ENCODE results near the gene BMF.
A peak's percentile ranks its signal among the peaks of the same experiment; 100 is the strongest.
"Not testable (repeated sequence)": the region's sequence is repeated elsewhere in the genome, so short reads cannot be mapped to it uniquely, and the experiment has no call there.

BMF gene

DNA sequence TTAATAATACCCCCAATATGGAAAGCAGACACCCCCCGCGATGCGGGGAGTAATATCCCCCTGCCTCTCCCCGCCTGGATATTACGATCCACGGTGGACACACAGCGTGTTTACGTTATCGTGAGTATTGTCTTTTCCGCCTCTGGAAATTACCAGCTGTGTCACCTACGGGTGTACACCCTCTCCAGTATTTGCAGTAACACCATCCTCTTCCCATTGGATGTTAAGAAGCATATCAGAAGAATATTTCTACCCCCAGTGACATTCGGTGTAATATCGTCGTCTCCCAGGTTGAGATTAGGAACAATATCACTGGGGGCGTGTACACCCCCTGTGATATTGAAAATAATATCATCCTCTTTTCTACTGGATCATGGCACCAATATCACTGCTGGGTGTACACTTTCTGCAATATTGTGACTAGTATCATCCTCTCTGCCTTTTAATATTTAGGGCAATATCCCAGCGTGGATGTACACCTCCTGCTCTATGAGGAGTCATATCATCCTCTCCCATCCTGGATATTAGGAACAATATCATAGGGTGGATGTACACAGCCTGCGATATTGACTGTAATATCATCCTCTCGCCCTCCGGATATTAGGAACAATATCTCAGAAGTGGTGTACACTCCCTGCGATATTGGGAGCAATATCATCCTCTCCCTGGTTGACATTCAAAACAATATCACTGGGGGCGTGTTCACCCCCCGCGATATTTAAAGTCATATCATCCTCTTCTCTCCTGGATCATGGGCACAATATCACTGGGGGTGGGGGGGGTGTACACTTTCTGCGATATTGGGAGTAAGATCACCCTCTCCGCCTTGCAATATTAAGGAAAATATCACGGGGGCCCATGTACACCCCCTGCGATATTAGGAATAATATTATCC is 20.3 kb upstream of the BMF start:
- DNase-seq, result no peak

DNA sequence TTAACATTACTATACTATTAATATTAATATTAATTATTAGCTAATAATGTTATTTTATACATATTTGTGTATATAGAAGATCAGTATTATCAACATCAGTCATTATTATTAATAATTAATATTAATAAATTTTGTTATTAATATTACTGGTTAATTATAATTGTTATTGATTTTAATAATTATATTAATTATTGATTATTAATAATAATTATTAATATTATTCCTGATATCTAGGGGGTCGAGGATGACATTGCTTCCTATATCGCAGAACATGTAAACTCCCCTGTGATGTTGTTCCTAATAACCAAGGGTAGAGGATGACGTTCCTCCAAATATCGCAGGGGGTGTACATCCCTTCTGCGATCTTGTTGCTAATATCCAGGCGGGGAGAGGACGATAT is 17.3 kb upstream of the BMF start:
- no peak for DNase-seq

DNA sequence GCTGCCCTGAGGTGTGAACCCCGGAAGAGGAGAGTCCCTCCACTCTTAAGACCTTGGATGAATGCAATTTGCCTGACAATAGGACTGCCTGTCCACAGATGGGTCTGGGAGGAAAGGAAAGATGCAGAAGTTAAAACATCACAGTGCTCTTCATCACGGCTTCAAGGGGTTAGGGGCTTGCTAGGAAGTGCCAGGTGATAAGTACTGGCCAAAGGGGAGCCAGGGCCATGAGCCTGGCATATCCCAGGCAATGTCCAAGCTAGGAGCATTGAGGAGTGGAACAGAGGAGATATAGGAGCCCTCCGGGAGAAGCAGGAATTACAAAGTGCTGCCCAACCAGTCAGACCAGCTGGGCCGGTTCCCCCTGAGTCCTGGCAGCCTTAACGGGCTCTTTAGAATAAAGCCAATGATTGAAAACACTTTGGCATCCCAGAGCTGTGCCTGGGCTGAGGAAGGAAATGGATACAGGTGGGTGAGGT is 16.2 kb upstream of the BMF start:
- DNase-seq, result not testable (repeated sequence)

DNA sequence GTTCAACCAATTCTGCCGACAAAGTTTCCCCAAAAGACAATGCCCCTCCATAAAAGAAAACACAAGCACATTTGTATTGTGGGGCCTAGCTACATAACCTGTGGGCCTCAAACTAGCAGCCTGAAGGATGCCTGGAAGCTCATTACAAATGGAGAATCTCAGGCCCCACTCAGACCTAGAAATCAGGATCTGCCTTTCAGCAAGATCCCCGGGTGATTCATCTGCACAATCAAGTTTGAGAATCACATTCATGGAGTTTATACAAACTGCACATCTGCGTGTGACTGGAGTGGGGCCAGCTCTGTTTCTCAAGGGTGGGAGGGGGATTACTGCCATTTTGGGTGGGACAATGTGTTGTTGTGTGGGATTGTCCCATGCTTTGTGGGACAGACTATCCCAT is 15.7 kb upstream of the BMF start:
- DNase-seq, result not testable (repeated sequence)

DNA sequence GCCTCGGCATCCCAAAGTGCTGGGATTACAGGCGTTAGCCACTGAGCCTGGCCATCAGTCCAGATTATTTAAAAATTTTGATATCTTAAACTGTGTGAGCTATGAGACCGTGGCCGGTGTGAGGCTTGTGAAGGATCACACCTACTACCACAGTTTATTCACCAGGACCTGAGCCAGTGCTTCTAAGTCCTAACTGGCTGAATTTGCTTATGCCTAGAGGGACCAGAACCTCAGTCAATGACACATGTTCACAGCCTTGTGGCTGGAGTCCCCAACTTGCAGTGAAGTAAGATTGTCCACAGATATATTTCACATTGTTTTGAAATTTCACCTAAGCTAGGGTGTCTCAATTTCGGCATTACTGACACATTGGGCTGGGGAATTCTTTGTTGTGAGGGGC is 15.2 kb upstream of the BMF start:
- not testable (repeated sequence) for DNase-seq

DNA sequence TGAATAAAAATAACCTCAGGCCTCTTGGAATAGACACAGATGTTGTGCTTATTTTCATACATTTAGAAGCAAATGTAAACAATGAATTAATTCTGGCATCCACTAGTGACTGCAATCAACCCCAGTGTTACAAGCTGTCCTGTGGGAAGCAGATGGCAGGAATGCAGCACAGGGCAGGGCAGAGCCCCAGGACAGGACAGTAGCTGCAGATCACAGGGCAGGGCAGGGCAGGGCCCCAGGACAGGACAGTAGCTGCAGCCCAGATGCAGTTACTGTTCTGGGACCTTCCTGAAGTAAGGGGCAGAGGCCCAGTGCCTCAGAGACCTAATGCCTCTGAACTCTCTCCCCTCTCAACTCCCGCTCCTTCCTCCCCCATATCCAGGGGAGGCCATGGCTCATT is 14.3 kb upstream of the BMF start:
- not testable (repeated sequence) for DNase-seq

DNA sequence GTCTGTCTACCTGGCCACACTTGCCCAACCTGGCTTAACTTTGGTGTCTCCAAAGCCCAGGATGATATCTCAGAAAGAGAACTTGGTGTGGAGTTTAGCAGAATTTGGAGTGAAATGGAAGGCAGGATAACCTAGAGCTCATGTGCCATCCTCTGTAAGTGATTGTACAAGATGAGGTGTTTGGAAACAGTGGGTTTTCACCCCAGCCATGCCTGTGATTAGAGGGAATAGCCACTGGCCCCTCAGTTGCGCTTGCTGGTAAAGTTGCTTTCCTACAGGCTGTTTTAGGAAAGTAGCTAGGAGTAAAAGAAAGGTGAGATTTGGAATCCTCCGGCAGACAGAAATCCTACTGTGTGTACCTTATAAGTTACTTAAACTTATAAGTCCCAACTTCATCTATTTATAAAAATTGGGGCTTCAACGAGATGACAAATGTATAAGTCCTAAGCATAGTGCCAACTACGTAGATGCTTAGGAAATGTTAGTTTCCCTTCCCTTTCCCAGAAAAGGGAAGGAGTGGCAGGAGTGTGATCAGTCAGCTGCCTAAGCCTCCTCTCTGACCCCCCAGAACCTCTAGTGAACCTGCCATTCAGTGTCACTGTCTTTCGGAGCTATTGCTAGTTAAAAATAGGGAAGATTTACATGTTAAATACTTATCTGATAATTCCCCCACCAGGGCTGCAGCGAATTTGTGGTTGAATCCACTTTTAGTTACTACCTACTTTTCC is 13.4 kb upstream of the BMF start:
- no peak for DNase-seq

DNA sequence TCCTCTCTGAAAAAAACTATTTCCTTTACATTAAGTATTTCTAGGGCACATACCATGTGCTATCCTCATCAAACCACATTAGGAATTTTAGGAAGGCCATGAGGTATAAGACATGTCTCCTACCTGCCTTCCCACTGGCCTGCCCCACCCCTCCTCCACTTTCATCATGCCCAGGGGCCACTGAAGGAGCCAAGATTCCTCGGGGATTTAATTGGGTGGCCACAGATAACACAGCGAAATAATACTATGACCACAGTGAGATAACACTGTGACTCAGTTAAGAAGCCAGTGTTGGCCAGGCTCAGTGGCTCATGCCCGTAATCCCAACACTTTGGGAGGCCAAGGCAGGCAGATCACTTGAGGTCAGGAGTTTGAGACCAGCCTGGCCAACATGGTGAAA is 9.8 kb upstream of the BMF start:
- DNase-seq, result no peak

DNA sequence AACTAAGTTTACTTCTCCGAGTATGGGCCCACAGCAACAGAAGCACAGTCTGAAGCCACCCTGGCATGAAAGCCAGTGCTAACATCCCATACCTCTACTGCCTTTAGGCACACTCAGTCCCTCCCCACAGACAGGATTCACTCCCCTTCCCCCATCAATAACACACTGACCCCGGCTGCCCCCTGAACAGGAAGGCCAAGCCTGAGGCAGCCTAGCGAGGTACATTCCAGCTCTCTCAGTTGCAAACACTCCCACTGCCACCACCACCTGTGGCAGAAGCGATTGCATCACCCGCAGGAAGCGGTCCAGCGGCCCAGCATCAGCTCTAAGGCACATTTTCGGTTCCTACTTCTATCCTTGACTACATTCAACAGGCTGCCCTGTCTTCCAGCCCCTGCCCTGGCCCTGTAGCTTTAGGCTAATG is 7.0 kb upstream of the BMF start:
- no peak for DNase-seq

DNA sequence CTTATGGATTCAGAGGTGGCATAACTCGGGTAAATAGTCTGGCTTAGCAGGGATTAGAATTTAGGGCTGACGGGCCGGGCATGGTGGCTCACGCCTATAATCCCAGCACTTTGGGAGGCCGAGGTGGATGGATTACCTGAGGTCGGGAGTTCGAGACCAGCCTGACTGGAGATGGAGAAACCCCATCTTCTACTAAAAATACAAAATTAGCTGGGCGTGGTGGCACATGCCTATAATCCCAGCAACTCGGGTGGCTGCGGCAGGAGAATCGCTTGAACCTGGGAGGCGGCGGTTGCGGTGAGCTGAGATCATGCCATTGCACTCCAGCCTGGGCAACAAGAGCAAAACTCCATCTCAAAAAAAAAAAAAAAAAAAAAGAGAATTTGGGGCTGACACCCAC is 6.4 kb upstream of the BMF start:
- not testable (repeated sequence) for DNase-seq

DNA sequence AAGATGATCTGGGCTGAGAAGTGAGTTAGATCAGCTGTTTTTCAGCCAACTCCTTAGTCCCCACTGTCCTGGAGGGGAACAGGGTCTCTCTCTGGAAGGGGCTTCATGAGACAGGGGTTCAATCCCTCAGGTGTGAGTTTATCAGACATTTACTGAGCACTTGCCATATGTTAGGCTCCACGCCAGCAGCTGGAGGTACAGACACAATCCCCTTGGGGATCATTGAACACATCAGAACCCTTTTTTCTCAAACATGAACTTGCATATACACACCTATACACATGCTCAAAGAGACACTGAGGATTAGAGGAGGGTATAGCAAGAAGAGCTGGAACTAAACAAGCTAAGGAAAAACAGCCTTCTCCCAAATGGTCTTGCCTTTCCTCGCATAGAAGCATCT is 5.5 kb upstream of the BMF start:
- DNase-seq, result no peak

DNA sequence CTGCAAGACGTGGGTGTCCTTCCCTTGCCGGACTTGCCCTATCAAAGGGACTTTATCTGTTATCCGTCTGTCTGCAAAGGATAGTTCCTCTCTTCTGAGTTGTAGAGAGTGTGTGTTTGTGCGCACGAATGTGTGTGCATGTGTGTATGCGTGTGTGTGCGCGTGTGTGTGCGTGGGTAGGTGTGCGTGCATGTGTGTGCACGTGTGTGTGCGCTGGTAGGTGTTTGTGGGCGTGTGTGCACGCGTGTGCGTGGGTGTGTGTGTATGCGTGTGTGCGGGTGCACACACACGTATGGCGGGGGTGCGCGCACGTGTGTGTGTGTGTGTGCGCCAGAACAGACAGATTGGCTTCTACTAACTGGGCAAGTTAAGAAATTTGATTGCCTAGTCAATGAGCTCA is 4.1 kb upstream of the BMF start:
- no peak for DNase-seq

DNA sequence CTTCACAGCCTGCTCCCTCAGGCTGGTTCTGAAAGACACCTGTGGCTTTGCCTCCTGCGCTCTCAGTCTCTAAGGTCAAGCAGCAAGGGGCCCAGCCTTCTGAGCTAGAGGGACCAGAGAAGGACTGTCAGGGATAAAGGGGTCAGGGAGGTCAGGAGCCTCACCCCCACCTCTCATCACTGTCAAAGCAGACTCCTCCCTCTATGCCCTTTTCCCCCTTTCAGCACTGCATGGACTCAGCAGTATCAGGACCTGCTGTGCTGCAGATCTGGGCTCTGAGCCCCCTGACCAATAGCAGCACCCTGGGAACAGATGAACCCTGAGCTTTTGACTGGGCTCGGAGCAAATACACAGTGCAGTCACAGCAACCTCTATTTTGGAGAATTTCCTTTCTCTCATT is 3.2 kb upstream of the BMF start:
- DNase-seq, result no peak

DNA sequence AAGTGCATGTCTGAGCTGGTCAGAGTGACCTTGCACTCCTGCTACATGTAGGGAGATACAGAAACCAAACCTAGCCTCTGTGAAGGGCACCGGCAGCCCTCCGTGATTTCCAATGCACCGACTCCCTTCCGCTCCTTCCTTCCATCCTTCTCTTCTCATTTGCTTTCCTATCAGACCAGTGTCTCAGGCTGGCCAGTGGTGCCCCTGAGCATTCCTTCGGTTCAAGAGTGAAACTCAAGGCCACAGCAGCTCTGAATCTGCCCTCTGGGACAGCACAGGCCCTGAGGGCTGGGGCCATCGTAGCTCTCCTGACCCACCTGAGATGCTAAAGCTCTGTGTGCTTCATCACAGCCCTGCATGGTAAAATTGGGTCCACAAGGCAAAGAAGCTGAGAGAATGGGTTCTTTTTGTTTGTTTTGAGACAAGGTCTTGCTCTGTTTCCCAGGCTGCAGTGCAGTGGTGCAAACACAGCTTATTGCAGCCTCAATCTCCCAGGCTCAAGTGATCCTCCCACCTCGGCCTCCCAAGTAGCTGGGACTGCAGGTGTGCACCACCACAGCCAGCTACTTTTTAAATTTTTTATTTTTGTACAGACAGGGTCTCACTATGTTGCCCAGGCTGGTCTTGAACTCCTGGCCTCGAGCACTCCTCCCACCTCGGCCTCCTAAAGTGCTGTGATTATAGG is 2.3 kb upstream of the BMF start:
- no peak for DNase-seq

DNA sequence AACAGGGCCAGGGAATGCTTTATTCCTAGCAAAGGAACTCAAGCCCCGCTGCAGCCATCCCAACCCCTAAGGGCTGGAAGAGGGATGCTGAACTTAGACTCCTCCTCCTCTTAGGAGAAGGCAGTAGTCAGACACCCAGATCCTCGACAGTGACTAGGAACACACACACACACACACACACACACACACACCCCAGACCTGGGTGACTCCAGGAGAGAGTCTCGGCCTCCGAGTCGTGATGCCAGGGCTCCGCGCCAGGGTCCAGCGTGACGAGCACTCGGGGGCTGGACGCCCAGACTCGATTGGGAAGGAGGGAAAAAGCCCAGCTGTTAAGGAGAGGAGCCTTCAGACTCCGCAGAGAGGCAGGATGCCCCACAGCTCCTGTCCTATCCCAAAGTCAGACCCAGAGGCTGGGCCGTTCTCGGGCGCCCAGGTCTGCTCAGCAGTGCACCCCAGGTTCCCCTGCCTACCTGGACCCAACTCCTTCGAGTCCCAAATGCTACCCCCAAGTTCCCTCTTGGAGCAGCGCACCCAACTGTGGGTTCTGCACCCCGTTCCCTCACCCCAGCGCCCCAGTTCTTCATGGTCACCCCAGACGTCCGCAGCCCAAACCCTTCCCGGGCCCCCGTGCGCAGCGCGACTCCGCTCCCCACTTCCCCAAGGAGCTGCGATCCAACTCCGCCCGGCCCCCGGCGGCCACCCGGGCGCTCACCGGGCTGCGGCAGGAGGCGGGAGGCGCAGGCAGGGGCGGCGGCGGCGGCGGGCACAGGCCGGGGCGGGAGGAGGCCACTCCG is 421 bp downstream of the BMF start:
- no peak for DNase-seq

DNA sequence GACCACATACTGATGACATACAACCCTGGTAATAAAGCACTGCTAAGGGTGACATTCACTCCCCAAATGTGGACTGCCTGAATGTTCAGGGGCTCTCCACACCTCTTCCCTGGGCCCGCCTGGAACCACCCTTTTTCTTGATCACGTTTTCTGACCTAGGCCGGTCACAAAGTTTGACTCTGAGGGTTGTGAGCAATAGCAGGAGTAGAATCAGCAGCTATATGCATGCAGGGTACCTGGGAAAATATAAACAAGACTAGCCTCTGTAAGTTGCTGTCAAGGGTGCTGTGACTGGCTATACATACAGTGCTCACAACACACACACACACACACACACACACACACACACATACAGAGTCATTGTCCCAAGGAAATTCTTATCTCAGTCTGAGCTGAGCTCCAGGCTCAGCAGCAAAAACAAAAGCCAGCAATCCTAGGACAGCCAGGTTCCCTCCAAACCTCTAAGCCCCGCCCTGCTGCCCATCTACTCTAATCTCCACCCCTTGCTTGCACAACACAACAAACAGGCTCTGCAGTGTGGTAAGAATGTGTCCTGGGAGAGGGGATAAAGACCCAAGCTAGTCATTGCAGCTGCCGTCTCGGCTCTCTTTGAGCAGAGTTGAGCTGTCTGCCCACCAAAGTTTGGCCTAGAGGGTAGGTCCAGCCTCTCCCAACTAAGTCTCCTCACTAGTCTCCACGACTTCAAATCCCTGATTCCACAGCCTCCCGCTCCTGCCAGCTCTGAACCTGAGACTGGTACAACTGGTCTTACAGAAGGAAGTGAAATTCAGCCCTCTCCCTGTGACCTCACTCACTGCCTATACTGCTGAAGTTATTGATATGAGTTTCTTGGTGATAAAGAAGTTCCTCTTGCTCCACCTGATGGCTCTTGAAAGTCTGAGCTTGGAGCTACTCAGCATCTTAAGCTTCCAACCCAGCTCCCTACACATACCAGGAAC is 2.2 kb downstream of the BMF start:
- no peak for DNase-seq

DNA sequence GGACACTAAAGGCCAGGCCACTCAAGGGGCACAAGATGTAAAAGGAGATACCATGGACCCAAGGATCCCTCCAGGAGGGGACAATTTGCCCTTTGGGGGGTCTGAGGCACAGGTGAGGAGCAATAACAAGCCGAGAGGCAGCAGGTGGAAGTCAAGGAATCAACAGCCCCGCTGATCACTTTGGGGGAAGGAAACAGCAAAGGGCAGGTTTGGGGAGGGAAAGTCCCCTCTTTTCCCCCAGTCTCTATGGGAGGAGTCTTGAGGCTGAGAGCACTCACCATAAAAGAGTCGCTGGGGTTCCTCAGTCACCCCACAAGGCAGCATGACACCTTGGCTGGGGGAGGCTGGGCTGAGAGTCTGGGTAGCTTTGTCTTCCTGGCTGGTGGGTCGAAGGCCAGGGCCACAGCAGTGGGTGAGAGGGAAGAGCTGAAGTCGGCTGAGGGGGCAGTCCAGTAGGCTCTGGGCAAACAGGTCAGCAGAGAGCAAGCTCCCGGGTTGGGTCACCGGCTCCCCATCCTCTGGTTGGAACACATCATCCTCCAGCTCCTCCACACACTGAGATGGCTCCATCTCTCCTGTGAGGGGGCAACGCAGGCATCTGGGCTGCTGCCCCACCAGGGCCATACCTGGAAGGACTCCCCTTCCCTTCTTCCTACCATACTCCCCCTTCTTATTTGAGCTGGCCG is 3.0 kb downstream of the BMF start:
- no peak for DNase-seq

DNA sequence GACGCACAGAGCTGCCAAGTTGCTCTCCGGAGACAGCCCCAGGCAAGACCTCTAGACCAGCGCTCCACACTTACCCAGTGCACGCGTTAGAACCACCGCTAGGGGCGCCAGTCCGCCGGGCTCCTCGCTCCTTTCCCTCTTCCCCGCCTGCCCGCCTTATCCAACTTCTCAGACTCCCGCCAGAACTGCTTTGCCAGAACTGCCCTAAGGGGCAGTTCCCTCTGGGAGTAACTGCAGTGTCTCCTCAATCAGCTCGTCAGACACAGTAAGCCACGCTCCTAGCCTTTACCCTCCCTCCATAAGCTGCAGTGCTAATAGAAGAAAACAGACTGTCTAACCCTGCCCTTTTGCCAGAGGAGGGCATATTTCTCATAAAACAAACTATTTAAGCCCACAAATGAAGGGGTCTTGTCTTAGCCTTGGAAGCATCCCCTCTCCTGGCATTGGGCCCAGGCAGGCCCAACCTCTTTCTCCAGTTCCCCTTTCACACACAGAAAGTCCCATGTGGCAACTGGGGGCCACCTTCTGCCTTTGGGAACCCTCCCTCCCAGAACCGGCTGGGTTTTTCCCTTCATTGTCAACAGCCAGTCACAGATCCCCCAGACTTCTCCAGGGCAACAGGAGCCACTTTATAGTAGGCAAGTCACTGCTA is 3.7 kb downstream of the BMF start:
- peak; percentile 78 for DNase-seq

DNA sequence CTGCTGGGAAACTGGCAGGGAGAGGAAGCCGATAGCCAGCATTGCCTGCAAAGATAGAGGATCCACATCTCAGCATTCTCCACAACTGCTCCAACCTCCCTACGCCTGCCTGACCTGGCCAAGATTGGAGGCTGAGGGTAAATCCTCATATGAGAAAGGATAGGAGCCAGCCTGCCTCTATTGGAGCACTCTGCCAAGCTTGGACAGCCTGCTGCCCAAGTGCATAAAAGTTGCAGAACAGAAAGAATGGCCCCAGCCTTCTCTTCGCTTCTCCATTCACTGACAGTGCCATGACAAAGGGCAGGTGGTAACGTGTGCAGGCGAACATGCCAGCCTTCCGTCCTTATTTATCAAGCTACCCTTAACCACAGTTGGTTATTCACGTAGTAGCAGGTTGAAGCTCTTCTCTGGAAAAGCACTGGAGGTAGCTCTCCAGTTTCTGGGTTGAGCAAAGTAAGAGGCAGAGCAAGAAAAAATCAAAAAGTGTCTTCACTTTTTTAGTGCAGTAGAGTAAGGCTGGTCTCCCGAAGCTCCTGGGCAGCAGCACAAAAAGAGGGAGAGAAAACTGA is 4.3 kb downstream of the BMF start:
- no peak for DNase-seq

DNA sequence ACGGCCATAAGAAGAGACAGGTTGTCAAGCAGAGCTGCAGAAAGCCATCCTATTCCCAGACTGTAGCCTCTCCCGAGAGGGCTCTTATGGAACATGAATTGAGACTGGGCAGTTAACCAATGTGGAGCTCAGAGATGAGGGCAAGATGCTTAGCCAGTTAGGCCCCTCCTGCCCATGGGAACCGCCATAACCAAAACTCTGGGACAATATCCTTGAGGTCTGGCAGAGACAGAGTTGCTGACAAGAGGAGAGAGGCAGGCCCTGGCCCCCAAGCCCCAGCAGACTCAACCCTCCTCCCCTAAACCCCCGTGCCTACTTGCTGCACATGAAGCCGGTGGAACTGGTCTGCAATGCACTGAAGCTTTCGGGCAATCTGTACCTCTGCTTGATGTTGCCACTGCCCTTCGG is 4.8 kb downstream of the BMF start:
- no peak for DNase-seq
